ENCODE measurements around the gene FNDC11. TPM values are rescaled to one million over a fixed set of nuclear protein-coding genes. Genes with fewer than 3 reads are reported as not detected.

FNDC11 gene
- total and polyA plus RNA-seq, 2 donors (not counting 3 experiments of a cell fraction or from before 2014, with no cell fraction given), result 0.71 to 1.9 TPM

DNA sequence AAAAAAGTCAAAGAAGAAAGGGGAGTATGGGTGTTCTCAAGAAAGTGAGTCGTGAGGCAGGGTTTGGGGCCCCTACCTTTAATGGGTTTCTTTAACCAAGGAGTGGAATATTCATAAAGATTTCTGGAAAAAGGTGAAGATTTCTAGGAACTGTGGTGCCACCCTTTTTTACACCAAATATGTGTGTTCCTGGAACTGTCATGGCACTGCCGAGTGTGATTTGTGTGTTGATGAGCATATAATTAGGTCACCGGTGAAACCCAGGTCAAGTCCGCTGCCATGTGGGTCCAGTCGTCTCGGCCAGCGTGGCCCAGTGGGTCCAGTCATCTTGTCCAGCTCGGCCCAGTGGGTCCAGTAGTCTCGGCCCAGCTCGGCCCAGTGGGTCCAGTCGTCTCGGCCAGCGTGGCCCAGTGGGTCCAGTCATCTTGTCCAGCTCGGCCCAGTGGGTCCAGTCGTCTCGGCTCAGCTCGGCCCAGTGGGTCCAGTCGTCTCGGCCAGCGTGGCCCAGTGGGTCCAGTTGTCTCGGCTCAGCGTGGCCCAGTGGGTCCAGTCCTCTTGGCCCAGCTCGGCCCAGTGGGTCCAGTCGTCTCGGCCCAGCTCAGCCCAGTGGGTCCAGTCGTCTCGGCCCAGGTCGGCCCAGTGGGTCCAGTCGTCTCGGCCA lies 46.7 kb upstream of the FNDC11 start:
- intact Hi-C loops (cut with micrococcal nuclease), result no loop called here

DNA sequence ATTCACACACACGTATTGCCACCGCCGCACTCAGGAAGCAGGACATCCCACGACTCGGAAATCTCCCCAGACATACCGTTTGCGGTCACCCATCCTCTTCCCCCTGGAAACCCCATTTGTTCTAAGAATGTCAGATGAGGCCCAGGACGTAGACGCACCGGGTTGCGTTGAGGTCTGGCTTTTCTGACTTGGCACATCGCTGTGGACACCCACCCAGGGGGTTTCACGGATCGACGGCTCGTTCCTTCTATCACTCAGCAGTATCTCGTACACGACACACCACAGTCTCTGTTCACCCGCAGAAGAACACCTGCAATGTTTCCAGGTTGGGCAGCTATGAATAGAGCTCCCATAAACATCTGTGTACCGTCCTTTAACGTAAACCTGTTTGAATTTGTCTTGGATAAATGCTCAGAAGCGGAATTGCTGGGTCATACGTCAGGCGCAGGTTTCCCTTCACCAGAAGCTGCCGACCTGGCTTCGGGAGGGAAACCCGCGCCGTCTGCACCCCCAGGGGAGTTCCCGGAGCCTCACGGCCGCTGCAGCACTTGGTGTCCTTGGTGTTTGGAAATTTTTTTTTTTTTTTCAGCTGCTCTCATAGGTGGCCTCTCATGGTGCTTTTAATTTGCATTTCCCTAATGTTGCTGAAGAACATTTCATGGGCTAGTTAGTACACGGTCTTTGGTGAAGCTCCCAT lies 45.7 kb upstream of the FNDC11 start:
- Histone ChIP-seq H3K9me1 (replicated peaks; ENCODE audit: control insufficient read depth, extremely low read depth, insufficient read depth, low read length) (no peaks in the 10 kb centered on the region), H3K4me1 (ENCODE audit: control insufficient read depth, extremely low read depth, insufficient read depth, low read length) (no peaks in the 10 kb centered on the region), H3K79me2 (ENCODE audit: control insufficient read depth, insufficient read depth, low read length) (no peaks in the 10 kb centered on the region), H3K27me3 (ENCODE audit: control insufficient read depth in 2 of 2, insufficient read depth in 2 of 2, low read length in 2 of 2) (peaks cover 0 to 2% of the 10 kb centered on the region in 2 experiments), H3K36me3 (ENCODE audit: control insufficient read depth in 2 of 2, extremely low read depth in 1 of 2, insufficient read depth in 2 of 2, low read length in 2 of 2) (no peaks in the 10 kb centered on the region), H3K4me2 (ENCODE audit: insufficient read depth, low read length) (no peak overlapping the region), H3K27ac (ENCODE audit: insufficient read depth, low read depth, low read length) (no peak overlapping the region), H3K9ac (replicated peaks; ENCODE audit: extremely low read depth, insufficient read depth, low read length) (no peak overlapping the region), H4K20me1 (replicated peaks; ENCODE audit: control insufficient read depth, extremely low read depth, insufficient read depth, low read length) (no peaks in the 10 kb centered on the region), H2AFZ (ENCODE audit: low read depth, low read length) (no peak overlapping the region), H3K9me3 (replicated peaks; ENCODE audit: control insufficient read depth, insufficient read depth, low read length) (no peaks in the 10 kb centered on the region), H3K4me3 (replicated peaks in 1 of 3; ENCODE audit: insufficient read depth in 1 of 3, low read depth in 1 of 3, low read length in 3 of 3) (no peak overlapping the region)
- DNase-seq (ENCODE audit: low read depth, low spot score) (no peak), FAIRE-seq (no peak)
- ChIA-PET POLR2A (interaction anchor here (0.7 to 1.6 kb wide), 2 partner anchors 13 to 44 kb away, joined by 3 to 5 read pairs; partner anchors contain the start of gene PPDPF), CTCF (interaction anchor here (1.9 kb wide), 1 partner anchor 12 kb away, joined by 8 read pairs; no protein-coding TSS in a partner anchor)
- intact Hi-C loops (cut with micrococcal nuclease), result no loop called here
- dilution Hi-C loops (cut with MboI; ENCODE audit: extremely low pct_ligation_motif_present, low sequenced_read_pairs), result no loop called here
- BruUV-seq (replicated peaks), result no TSS peak
- TF ChIP-seq JUN (IDR thresholded peaks at IDR 0.05; ENCODE audit: borderline replicate concordance, insufficient read depth, insufficient read length, low read depth), result no peak
- no peak for TF ChIP-seq POLR2AphosphoS5 (IDR thresholded peaks at IDR 0.05; ENCODE audit: insufficient read depth, low read depth, low read length)
- no peak for TF ChIP-seq EZH2 (IDR thresholded peaks at IDR 0.05; ENCODE audit: borderline replicate concordance, low read depth, low read length, severe bottlenecking)
- TF ChIP-seq, protein P1, sequence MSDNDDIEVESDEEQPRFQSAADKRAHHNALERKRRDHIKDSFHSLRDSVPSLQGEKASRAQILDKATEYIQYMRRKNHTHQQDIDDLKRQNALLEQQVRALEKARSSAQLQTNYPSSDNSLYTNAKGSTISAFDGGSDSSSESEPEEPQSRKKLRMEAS (IDR thresholded peaks at IDR 0.05; ENCODE audit: insufficient read depth, insufficient read length), result no peak
- TF ChIP-seq POLR2A (IDR thresholded peaks at IDR 0.05; ENCODE audit: low read depth, low read length), result no peak
- TF ChIP-seq FOS (IDR thresholded peaks at IDR 0.05; ENCODE audit: borderline replicate concordance, insufficient read depth, low read length), result no peak
- no peak for TF ChIP-seq GATA2 (IDR thresholded peaks at IDR 0.05; ENCODE audit: insufficient read depth, insufficient read length, low read depth, low read length)
- TF ChIP-seq, protein P2, sequence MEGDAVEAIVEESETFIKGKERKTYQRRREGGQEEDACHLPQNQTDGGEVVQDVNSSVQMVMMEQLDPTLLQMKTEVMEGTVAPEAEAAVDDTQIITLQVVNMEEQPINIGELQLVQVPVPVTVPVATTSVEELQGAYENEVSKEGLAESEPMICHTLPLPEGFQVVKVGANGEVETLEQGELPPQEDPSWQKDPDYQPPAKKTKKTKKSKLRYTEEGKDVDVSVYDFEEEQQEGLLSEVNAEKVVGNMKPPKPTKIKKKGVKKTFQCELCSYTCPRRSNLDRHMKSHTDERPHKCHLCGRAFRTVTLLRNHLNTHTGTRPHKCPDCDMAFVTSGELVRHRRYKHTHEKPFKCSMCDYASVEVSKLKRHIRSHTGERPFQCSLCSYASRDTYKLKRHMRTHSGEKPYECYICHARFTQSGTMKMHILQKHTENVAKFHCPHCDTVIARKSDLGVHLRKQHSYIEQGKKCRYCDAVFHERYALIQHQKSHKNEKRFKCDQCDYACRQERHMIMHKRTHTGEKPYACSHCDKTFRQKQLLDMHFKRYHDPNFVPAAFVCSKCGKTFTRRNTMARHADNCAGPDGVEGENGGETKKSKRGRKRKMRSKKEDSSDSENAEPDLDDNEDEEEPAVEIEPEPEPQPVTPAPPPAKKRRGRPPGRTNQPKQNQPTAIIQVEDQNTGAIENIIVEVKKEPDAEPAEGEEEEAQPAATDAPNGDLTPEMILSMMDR (IDR thresholded peaks at IDR 0.05; ENCODE audit: extremely low read depth in 1 of 2, insufficient read depth in 1 of 2, low read depth in 1 of 2, low read length in 2 of 2), result no peak
- no peak for TF ChIP-seq MYC (IDR thresholded peaks at IDR 0.05; ENCODE audit: low read depth, low read length)

More for the DNA sequence above, 46.7 kb upstream of the FNDC11 start:
- H3K27me3 ChIP-seq (ENCODE audit: control insufficient read depth in 2 of 2, insufficient read depth in 2 of 2, low read length in 2 of 2), result peaks cover 0 to 2% of the 10 kb centered on the region in 2 experiments
- POLR2A ChIA-PET, result no interaction called here
- CTCF ChIA-PET, result interaction anchor here (1.9 kb wide), 1 partner anchor 10 kb away, joined by 8 read pairs; no protein-coding TSS in a partner anchor
- no peak overlapping the region for H3K4me2 ChIP-seq (ENCODE audit: insufficient read depth, low read length)
- no peaks in the 10 kb centered on the region for H3K79me2 ChIP-seq (ENCODE audit: control insufficient read depth, insufficient read depth, low read length)
- FAIRE-seq (no peak), DNase-seq (ENCODE audit: low read depth, low spot score) (no peak)
- dilution Hi-C loops (cut with MboI; ENCODE audit: extremely low pct_ligation_motif_present, low sequenced_read_pairs), result no loop called here
- no TSS peak for BruUV-seq (replicated peaks)
- no peak overlapping the region for H2AFZ ChIP-seq (ENCODE audit: low read depth, low read length)
- no peak overlapping the region for H3K27ac ChIP-seq (ENCODE audit: insufficient read depth, low read depth, low read length)
- no peak overlapping the region for H3K4me3 ChIP-seq (replicated peaks in 1 of 3; ENCODE audit: insufficient read depth in 1 of 3, low read depth in 1 of 3, low read length in 3 of 3)
- TF ChIP-seq, protein P1 (IDR thresholded peaks at IDR 0.05; ENCODE audit: insufficient read depth, insufficient read length), result no peak
- no peak for TF ChIP-seq JUN (IDR thresholded peaks at IDR 0.05; ENCODE audit: borderline replicate concordance, insufficient read depth, insufficient read length, low read depth)
- TF ChIP-seq GATA2 (IDR thresholded peaks at IDR 0.05; ENCODE audit: insufficient read depth, insufficient read length, low read depth, low read length), result no peak
- no peaks in the 10 kb centered on the region for H3K4me1 ChIP-seq (ENCODE audit: control insufficient read depth, extremely low read depth, insufficient read depth, low read length)
- no peaks in the 10 kb centered on the region for H3K9me1 ChIP-seq (replicated peaks; ENCODE audit: control insufficient read depth, extremely low read depth, insufficient read depth, low read length)
- H3K9me3 ChIP-seq (replicated peaks; ENCODE audit: control insufficient read depth, insufficient read depth, low read length), result no peaks in the 10 kb centered on the region
- H3K9ac ChIP-seq (replicated peaks; ENCODE audit: extremely low read depth, insufficient read depth, low read length), result no peak overlapping the region
- H4K20me1 ChIP-seq (replicated peaks; ENCODE audit: control insufficient read depth, extremely low read depth, insufficient read depth, low read length), result no peaks in the 10 kb centered on the region
- no peaks in the 10 kb centered on the region for H3K36me3 ChIP-seq (ENCODE audit: control insufficient read depth in 2 of 2, extremely low read depth in 1 of 2, insufficient read depth in 2 of 2, low read length in 2 of 2)

Data from endothelial cell of umbilical vein (primary cell).